ENCODE data around the gene GNAT1.

DNA sequence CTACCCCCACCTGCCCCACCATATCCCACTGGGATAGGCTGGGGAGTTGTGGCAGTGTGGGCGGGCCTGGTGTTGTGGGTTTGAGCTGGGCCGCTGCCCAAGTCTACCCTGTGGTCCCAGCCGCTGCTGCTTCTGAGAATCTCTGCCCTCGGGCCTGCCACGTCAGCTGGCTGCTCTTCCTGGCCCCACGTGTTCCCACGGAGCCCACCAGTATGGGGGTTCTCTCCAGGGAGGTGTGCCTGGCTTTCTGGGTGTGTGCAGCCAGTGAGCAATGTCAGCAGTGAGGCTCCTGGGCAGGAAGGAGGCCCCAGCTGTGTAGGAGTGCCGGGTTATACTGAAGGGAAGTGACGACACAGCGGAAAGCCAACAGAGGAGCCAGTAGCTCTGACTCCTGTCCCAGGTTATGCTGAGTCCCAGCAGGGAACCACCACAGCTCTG, 55.1 kb downstream of the GNAT1 start:
- no peak for TF ChIP-seq RORA (CRISPR knock-in tag; IDR thresholded peaks at IDR 0.05)
- TF ChIP-seq, protein P1, sequence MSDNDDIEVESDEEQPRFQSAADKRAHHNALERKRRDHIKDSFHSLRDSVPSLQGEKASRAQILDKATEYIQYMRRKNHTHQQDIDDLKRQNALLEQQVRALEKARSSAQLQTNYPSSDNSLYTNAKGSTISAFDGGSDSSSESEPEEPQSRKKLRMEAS (IDR thresholded peaks at IDR 0.05), result no peak
- no peak for TF ChIP-seq EP300 (IDR thresholded peaks at IDR 0.05; ENCODE audit: low read depth in 2 of 2, low read length in 2 of 2)
- TF ChIP-seq EP300 (CRISPR knock-in tag; IDR thresholded peaks at IDR 0.05; ENCODE audit: borderline replicate concordance), result no peak

Measured in HepG2 (cell line).